Mesendoderm (in vitro differentiated cells): ENCODE results near the gene DBT.
"Not testable (repeated sequence)": the region's sequence is repeated elsewhere in the genome, so short reads cannot be mapped to it uniquely, and the experiment has no call there.

Experiments
- DNase-seq: peaks from one replicate; pipeline ENCODE4 v3.0.0; 2013
- H2AK5ac ChIP-seq: 2 replicates; pipeline ENCODE4 v1.6.1; 2013; ENCODE audit warnings: low read length, inconsistent platforms
- H2BK120ac ChIP-seq: 2 replicates; pipeline ENCODE4 v1.6.1; 2013; ENCODE audit warnings: low read depth, mild to moderate bottlenecking, low read length, moderate library complexity, mixed read lengths
- H2BK15ac ChIP-seq: replicated peaks from 2 replicates; pipeline ENCODE4 v1.6.1; 2013; ENCODE audit warnings: low read depth, mild to moderate bottlenecking, moderate library complexity
- H2BK5ac ChIP-seq: 2 replicates; pipeline ENCODE4 v1.6.1; 2013; ENCODE audit warnings: low read length, inconsistent platforms
- H3K18ac ChIP-seq: 2 replicates; pipeline ENCODE4 v1.6.1; 2013; ENCODE audit warnings: mild to moderate bottlenecking, low read length, mixed read lengths
- H3K23ac ChIP-seq: one replicate; pipeline ENCODE4 v1.6.1; 2013; ENCODE audit warnings: low read length
- H3K27ac ChIP-seq: 2 replicates; pipeline ENCODE4 v1.5.1; 2013; ENCODE audit warnings: low read depth, mild to moderate bottlenecking, inconsistent platforms, low read length, moderate library complexity
- H3K27me3 ChIP-seq: 2 replicates; pipeline ENCODE4 v1.6.1; 2013; ENCODE audit warnings: low read length, control low read depth, mild to moderate bottlenecking, inconsistent platforms; ENCODE audit not compliant: insufficient read depth, poor library complexity
- H3K36me3 ChIP-seq: 2 replicates; pipeline ENCODE4 v1.6.1; 2013; ENCODE audit warnings: low read length, inconsistent platforms; ENCODE audit not compliant: control insufficient read depth, insufficient read depth
- H3K4ac ChIP-seq: one replicate; pipeline ENCODE4 v1.6.1; 2013; ENCODE audit warnings: low read depth, mild to moderate bottlenecking, low read length, moderate library complexity
- H3K4me1 ChIP-seq: 2 replicates; pipeline ENCODE4 v1.6.1; 2013; ENCODE audit warnings: low read depth, low read length, inconsistent platforms; ENCODE audit not compliant: control insufficient read depth
- H3K4me2 ChIP-seq: 2 replicates; pipeline ENCODE4 v1.6.1; 2013; ENCODE audit warnings: low read length
- H3K4me3 ChIP-seq: 2 replicates; pipeline ENCODE4 v1.5.1; 2013; ENCODE audit warnings: mild to moderate bottlenecking, low read length
- H3K56ac ChIP-seq: one replicate; pipeline ENCODE4 v1.6.1; 2013; ENCODE audit warnings: low read length
- H3K79me1 ChIP-seq: 2 replicates; pipeline ENCODE4 v1.6.1; 2013; ENCODE audit warnings: low read length, inconsistent platforms
- H3K79me2 ChIP-seq: 2 replicates; pipeline ENCODE4 v1.6.1; 2013; ENCODE audit warnings: mild to moderate bottlenecking, low read length; ENCODE audit not compliant: control insufficient read depth, insufficient read depth
- H3K9ac ChIP-seq: 2 replicates; pipeline ENCODE4 v1.6.1; 2013; ENCODE audit warnings: low read length, inconsistent platforms
- H4K5ac ChIP-seq: one replicate; pipeline ENCODE4 v1.6.1; 2013; ENCODE audit warnings: low read length
- H4K8ac ChIP-seq: one replicate; pipeline ENCODE4 v1.6.1; 2013; ENCODE audit warnings: low read depth, mild to moderate bottlenecking, control low read depth, low read length, moderate library complexity
- WGBS: extraction: QIAGEN DNeasy Blood & Tissue Kit; methylation state at CpG from one replicate; pipeline ENCODE4 v1.1.7; 2013; ENCODE audit warnings: low lambda C conversion rate, missing lambda C conversion rate; ENCODE audit not compliant: insufficient coverage; ENCODE audit errors: extremely low coverage; 5-methylcytosine and 5-hydroxymethylcytosine counted together

The DBT gene

DNA sequence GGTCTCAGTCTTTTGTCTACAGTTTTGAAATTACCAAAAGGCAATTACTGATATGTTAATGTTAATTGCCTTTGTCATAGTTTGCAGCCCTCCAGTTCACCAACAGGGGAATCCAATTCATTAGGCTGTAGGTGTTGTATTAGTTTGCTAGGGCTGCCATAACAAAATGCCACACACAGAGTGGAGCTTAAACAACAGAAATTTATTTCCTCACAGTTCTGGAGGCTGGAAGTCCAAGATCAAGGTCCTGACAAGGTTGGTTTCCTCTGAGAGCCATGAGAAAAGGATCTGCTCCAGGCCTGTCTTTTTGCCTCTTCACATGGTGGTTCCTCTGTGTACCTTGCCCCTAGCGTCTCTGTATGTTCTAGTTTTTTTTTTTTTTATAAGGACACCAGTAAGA is 17.6 kb upstream of the DBT start:
- H2BK5ac ChIP-seq = no peak overlapping the region
- H4K8ac ChIP-seq = no peak overlapping the region
- H3K36me3 ChIP-seq = no peaks in the 10 kb centered on the region
- no peak for DNase-seq
- H3K4me3 ChIP-seq = no peak overlapping the region
- no peak overlapping the region for H4K5ac ChIP-seq
- H3K79me1 ChIP-seq = peaks cover 7% of the 10 kb centered on the region
- no peaks in the 10 kb centered on the region for H3K27me3 ChIP-seq
- no peak overlapping the region for H2BK15ac ChIP-seq
- H3K4ac ChIP-seq = no peak overlapping the region
- no peak overlapping the region for H2BK120ac ChIP-seq
- WGBS = no CpG with 5 or more reads among the region's 1 CpG
- no peaks in the 10 kb centered on the region for H3K4me1 ChIP-seq
- no peak overlapping the region for H2AK5ac ChIP-seq
- H3K27ac ChIP-seq = no peak overlapping the region
- peak overlapping the region; percentile 14 for H3K9ac ChIP-seq
- H3K18ac ChIP-seq = no peak overlapping the region
- H3K23ac ChIP-seq = no peak overlapping the region
- peaks cover 15% of the 10 kb centered on the region for H3K79me2 ChIP-seq
- no peak overlapping the region for H3K56ac ChIP-seq
- no peak overlapping the region for H3K4me2 ChIP-seq

DNA sequence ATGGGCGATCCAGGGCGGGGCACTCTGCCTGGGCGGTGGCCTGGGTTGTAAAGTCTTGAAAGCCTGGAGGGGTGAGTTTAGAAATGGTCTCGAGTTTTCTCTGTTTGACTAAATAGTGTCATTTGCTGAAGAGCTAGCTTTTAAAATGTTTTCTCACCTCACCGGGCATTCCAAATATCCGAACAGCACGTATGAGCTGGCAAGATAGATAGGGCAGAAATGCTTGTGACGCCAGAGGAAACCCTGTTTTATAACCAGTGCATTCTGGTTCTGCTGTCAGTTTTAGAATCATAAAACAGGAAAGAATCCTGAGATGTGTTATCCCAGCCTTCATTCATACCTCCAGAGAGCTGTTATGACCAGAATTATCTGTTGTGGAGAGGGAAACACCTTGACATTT is 17.1 kb upstream of the DBT start:
- Histone ChIP-seq H3K56ac (peak overlapping the region; percentile 91), H3K79me1 (peaks cover 7% of the 10 kb centered on the region), H3K27me3 (no peaks in the 10 kb centered on the region), H2BK15ac (no peak overlapping the region), H3K9ac (peak overlapping the region; percentile 97), H4K5ac (no peak overlapping the region), H3K4me2 (peak overlapping the region; percentile 76), H3K27ac (no peak overlapping the region), H2BK5ac (no peak overlapping the region), H3K79me2 (peaks cover 15% of the 10 kb centered on the region), H3K4ac (peak overlapping the region; percentile 77), H4K8ac (no peak overlapping the region), H2AK5ac (no peak overlapping the region), H3K4me1 (no peaks in the 10 kb centered on the region), H3K18ac (peak overlapping the region; percentile 75), H3K23ac (no peak overlapping the region), H2BK120ac (no peak overlapping the region), H3K4me3 (peak overlapping the region; percentile 90), H3K36me3 (no peaks in the 10 kb centered on the region)
- DNase-seq = no peak
- WGBS = no CpG with 5 or more reads among the region's 8 CpGs

DNA sequence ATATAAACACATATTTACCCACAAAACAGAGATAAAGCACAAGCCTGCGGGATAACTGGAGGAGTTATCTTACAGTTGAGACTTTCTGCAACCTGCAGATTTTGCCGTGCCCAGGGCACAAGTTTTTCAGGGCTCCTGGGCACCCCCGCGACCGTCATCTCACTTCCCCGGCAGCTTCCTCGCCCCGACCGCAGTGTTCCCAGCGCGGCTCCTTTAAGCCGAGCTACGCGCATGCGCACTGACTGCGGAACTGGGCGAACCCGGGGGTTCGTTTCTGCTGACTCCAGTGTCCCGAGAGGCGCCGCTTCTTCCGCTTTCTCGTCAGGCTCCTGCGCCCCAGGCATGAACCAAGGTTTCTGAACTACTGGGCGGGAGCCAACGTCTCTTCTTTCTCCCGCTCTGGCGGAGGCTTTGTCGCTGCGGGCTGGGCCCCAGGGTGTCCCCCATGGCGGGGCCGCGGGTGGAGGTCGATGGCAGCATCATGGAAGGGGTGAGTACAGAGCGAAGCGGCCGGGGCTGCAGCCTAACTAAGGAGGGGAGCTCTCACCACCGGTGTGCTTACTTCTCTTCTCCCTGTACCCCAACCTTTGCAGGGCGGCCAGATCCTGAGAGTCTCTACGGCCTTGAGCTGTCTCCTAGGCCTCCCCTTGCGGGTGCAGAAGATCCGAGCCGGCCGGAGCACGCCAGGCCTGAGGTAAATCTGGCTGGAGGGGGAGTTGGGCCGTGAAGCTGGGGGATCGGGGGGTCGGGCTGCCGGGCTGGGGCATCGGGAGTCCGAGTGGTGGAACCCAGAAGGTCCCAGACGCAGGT is 16.5 kb upstream of the DBT start, which contains the start of gene RTCA:
TSS of gene RTCA (plus strand) at position 286 of the 810 bp plus-strand sequence. CDS start at position 446, 160 bp downstream.
- Histone ChIP-seq H2BK5ac (peak within 1 kb of the TSS; percentile 54), H3K4ac (peak within 1 kb of the TSS; percentile 77), H4K5ac (no peak within 1 kb of the TSS), H2BK15ac (no peak within 1 kb of the TSS), H3K79me2 (peaks cover 15% of the 10 kb centered on the region), H3K4me2 (peak within 1 kb of the TSS; percentile 77), H3K27ac (peak within 1 kb of the TSS; percentile 60), H3K4me1 (no peaks in the 10 kb centered on the region), H3K36me3 (no peaks in the 10 kb centered on the region), H3K23ac (no peak within 1 kb of the TSS), H2BK120ac (no peak within 1 kb of the TSS), H2AK5ac (no peak within 1 kb of the TSS), H3K4me3 (peak within 1 kb of the TSS; percentile 90), H3K79me1 (peaks cover 7% of the 10 kb centered on the region), H3K27me3 (no peaks in the 10 kb centered on the region), H4K8ac (no peak within 1 kb of the TSS), H3K9ac (peak within 1 kb of the TSS; percentile 97), H3K18ac (peak within 1 kb of the TSS; percentile 75), H3K56ac (peak within 1 kb of the TSS; percentile 91)
- no CpG with 5 or more reads among the region's 53 CpGs for WGBS
- peak; percentile 96 for DNase-seq

DNA sequence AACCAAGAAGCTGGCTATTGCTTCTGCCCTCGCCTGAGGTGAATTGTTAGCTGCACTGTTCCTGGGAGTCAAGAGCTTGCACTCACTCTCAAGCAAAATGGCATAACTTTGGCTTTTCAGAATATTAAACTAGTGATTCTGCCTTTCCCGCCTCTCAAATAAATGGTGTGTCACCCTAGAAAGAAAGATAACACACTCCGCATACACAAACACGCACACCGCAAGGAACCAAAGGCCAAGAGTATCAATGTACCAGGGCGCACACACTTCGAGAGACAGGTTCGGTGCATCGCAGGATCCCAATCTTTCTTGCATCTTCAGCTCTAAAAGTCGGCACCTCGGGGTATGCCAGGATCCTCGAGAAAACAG is 15.9 kb upstream of the DBT start:
- peak overlapping the region; percentile 55 for H3K4me3 ChIP-seq
- H3K27me3 ChIP-seq = no peaks in the 10 kb centered on the region
- H3K9ac ChIP-seq = peak overlapping the region; percentile 73
- no peaks in the 10 kb centered on the region for H3K36me3 ChIP-seq
- no peaks in the 10 kb centered on the region for H3K4me1 ChIP-seq
- no peak overlapping the region for H3K23ac ChIP-seq
- H2BK5ac ChIP-seq = no peak overlapping the region
- H3K56ac ChIP-seq = peak overlapping the region; percentile 81
- H4K8ac ChIP-seq = no peak overlapping the region
- no CpG with 5 or more reads among the region's 12 CpGs for whole genome bisulfite sequencing
- no peak overlapping the region for H3K18ac ChIP-seq
- H4K5ac ChIP-seq = no peak overlapping the region
- H3K79me2 ChIP-seq = peaks cover 15% of the 10 kb centered on the region
- no peak overlapping the region for H3K27ac ChIP-seq
- no peak overlapping the region for H2BK120ac ChIP-seq
- no peak overlapping the region for H3K4ac ChIP-seq
- no peak overlapping the region for H2BK15ac ChIP-seq
- peak overlapping the region; percentile 77 for H3K4me2 ChIP-seq
- DNase-seq = no peak
- no peak overlapping the region for H2AK5ac ChIP-seq
- peaks cover 7% of the 10 kb centered on the region for H3K79me1 ChIP-seq

DNA sequence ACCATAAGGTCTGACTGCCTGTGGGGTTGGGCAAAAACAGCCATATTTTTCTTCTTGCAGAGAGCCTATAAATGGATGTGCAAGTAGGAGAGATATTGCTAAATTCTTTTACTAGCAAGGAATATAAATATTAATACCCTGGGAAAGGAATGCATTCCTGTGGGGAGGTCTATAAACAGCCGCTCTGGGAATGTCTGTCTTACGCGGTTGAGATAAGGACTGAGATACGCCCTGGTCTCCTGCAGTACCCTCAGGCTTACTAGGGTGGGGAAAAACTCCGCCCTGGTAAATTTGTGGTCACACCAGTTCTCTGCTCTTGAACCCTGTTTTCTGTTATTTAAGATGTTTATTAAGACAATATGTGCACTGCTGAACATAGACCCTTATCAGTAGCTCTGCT is 14.4 kb upstream of the DBT start:
- not testable (repeated sequence) for H3K27me3 ChIP-seq, H3K18ac ChIP-seq, H4K5ac ChIP-seq, H3K23ac ChIP-seq, H3K27ac ChIP-seq, H3K9ac ChIP-seq, H2BK5ac ChIP-seq, H3K4me1 ChIP-seq, H2BK15ac ChIP-seq, H4K8ac ChIP-seq, H3K36me3 ChIP-seq, H3K56ac ChIP-seq, H2BK120ac ChIP-seq, DNase-seq, H3K4ac ChIP-seq, H3K4me3 ChIP-seq, H3K4me2 ChIP-seq, H3K79me1 ChIP-seq, H2AK5ac ChIP-seq
- peaks cover 14% of the 10 kb centered on the region for H3K79me2 ChIP-seq
- WGBS = no CpG with 5 or more reads among the region's 5 CpGs

DNA sequence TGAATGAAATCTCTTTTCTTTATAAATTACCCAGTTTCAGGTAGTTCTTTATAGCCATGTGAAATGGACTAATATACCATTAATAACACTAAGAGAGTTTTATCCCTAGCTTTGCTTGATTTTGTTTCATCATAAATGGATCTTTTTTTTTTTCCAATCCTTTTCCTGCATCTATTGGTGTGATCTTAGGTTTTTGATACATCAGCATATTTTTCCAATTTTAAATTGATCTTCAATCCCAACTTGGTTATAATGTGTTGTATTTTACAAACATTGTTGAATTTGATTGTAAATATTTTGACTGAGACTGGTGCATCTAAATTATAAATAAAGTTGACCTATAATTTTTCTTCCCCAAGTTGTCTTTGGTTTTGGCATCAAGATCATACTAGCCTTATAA is 12.1 kb upstream of the DBT start:
- Histone ChIP-seq H3K36me3 (no peaks in the 10 kb centered on the region), H3K79me1 (peaks cover 1% of the 10 kb centered on the region), H2BK120ac (no peak overlapping the region), H3K79me2 (peaks cover 6% of the 10 kb centered on the region), H2BK5ac (no peak overlapping the region), H3K27me3 (no peaks in the 10 kb centered on the region), H3K4me1 (no peaks in the 10 kb centered on the region), H3K4ac (no peak overlapping the region), H3K4me3 (no peak overlapping the region), H3K56ac (no peak overlapping the region), H3K27ac (no peak overlapping the region), H3K18ac (no peak overlapping the region), H3K23ac (no peak overlapping the region), H4K8ac (no peak overlapping the region), H4K5ac (no peak overlapping the region), H3K9ac (no peak overlapping the region), H3K4me2 (no peak overlapping the region), H2AK5ac (no peak overlapping the region), H2BK15ac (no peak overlapping the region)
- DNase-seq = no peak
